A673 (cell line): Measurements from ENCODE around the gene NLGN1. TPM values are rescaled to one million over a fixed set of nuclear protein-coding genes. Genes with fewer than 3 reads are reported as not detected.
A peak's percentile ranks its signal among the peaks of the same experiment; 100 is the strongest.

Experiments
- BruUV-seq: library from RNA; stranded (reverse); fragments of 400-500 nt; replicated peaks from 2 replicates; lab custom pipeline; 2021; lab: Mats Ljungman, UMichigan
- CTCF ChIA-PET: fragments of 300-600 bp; sonication (Branson Sonifier 250); formaldehyde crosslinking; loops from one replicate; lab custom pipeline; 2022; ENCODE audit warnings: antibody characterized with exemption; lab: Charles Lee
- POLR2A ChIA-PET: fragments of 300-600 bp; sonication (Branson Sonifier 250); formaldehyde crosslinking; loops from one replicate; lab custom pipeline; 2022; ENCODE audit warnings: antibody characterized with exemption; ENCODE audit not compliant: low non-redundant PET; lab: Charles Lee
- DNase-seq: peaks from one replicate; pipeline ENCODE4 v3.0.0-alpha.2; 2015; ENCODE audit warnings: low spot score
- H3K27ac ChIP-seq: fragments of 200-600 bp; sonication (generic); 2 replicates; pipeline ENCODE4 v1.5.1; 2016; ENCODE audit warnings: mixed run types, low read depth, mild to moderate bottlenecking, mixed read lengths, antibody characterized with exemption, low read length; ENCODE audit not compliant: poor library complexity, severe bottlenecking
- H3K27me3 ChIP-seq: fragments of 200-600 bp; sonication (generic); replicated peaks from 2 replicates; pipeline ENCODE4 v1.6.1; 2017; ENCODE audit warnings: mixed run types, low read depth, mild to moderate bottlenecking, mixed read lengths, antibody characterized with exemption, low read length; ENCODE audit not compliant: insufficient read depth, poor library complexity
- H3K36me3 ChIP-seq: fragments of 200-600 bp; sonication (generic); 2 replicates; pipeline ENCODE4 v1.6.1; 2016; ENCODE audit warnings: mixed run types, mild to moderate bottlenecking, mixed read lengths, antibody characterized with exemption, low read length; ENCODE audit not compliant: insufficient read depth, poor library complexity, severe bottlenecking
- H3K4me1 ChIP-seq: fragments of 200-600 bp; sonication (generic); 2 replicates; pipeline ENCODE4 v1.6.1; 2017; ENCODE audit warnings: mixed run types, mild to moderate bottlenecking, mixed read lengths, antibody characterized with exemption, low read length; ENCODE audit not compliant: insufficient read depth, poor library complexity, severe bottlenecking
- H3K4me3 ChIP-seq: fragments of 200-600 bp; sonication (generic); 2 replicates; pipeline ENCODE4 v1.5.1; 2016; ENCODE audit warnings: low read depth, mixed run types, mild to moderate bottlenecking, mixed read lengths, low read length; ENCODE audit not compliant: poor library complexity, severe bottlenecking
- H3K9me3 ChIP-seq: fragments of 200-600 bp; sonication (generic); 2 replicates; pipeline ENCODE4 v1.6.1; 2016; ENCODE audit warnings: mixed run types, low read depth, mild to moderate bottlenecking, mixed read lengths, antibody characterized with exemption, low read length; ENCODE audit not compliant: poor library complexity, severe bottlenecking
- EZH2 ChIP-seq: fragments of 200-600 bp; sonication (generic); IDR thresholded peaks from 2 replicates; pipeline ENCODE4 v1.6.1; 2017; ENCODE audit warnings: borderline replicate concordance, low read depth, mild to moderate bottlenecking, mixed read lengths, antibody characterized with exemption, low read length; ENCODE audit not compliant: poor library complexity, severe bottlenecking
- intact Hi-C: fragments of 100-400 bp; cut with micrococcal nuclease; formaldehyde crosslinking; loops from one replicate; pipeline ENCODE4 v1.10.0; 2022; ENCODE audit not compliant: unreplicated experiment
- total RNA-seq: library from RNA; stranded (reverse); gene quantifications from 2 replicates; pipeline ENCODE4 v1.2.3, GENCODE V29; 2021
- TF ChIP-seq, protein P1 (sequence below): fragments of 300-800, 200-600 bp; sonication (generic); conservative IDR thresholded peaks from 2 replicates; pipeline ENCODE4 v1.5.1; 2017; ENCODE audit warnings: low read depth, mild to moderate bottlenecking, antibody characterized with exemption, low read length, moderate library complexity, mixed read lengths

The NLGN1 gene
- total RNA-seq, 1 experiment from 2014 or later, result 0.39 TPM

DNA sequence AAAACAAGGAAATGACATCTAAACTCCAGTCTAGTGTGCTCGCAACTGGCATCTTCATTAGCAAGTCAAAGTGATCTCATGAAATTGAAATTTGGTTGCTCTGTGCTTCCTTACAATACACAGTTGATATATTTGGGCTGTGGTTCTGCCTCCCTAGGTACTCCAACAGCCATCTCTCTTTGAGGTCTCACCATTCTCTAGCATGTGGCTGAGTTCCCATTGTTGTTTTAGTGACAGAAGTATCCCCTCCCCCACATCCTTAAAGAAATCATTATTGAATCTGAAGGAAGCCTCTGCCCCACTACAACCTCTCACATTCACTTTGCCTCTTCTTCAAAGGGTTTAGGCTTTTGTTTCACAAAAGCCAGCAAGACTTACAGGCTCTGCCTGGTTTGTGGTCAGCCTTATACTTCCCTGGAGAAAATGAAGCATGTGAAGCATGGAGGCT, 516.5 kb downstream of the NLGN1 start:
- ChIA-PET POLR2A (no interaction called here), CTCF (no interaction called here)
- Histone ChIP-seq H3K27ac (no peak overlapping the region), H3K27me3 (no peaks in the 10 kb centered on the region), H3K36me3 (no peaks in the 10 kb centered on the region), H3K4me3 (no peak overlapping the region), H3K4me1 (peaks cover 5% of the 10 kb centered on the region), H3K9me3 (no peaks in the 10 kb centered on the region)
- peak; percentile 26 for DNase-seq
- no TSS peak for BruUV-seq
- TF ChIP-seq, protein P1, sequence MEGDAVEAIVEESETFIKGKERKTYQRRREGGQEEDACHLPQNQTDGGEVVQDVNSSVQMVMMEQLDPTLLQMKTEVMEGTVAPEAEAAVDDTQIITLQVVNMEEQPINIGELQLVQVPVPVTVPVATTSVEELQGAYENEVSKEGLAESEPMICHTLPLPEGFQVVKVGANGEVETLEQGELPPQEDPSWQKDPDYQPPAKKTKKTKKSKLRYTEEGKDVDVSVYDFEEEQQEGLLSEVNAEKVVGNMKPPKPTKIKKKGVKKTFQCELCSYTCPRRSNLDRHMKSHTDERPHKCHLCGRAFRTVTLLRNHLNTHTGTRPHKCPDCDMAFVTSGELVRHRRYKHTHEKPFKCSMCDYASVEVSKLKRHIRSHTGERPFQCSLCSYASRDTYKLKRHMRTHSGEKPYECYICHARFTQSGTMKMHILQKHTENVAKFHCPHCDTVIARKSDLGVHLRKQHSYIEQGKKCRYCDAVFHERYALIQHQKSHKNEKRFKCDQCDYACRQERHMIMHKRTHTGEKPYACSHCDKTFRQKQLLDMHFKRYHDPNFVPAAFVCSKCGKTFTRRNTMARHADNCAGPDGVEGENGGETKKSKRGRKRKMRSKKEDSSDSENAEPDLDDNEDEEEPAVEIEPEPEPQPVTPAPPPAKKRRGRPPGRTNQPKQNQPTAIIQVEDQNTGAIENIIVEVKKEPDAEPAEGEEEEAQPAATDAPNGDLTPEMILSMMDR, result no peak
- no peak for TF ChIP-seq EZH2
- intact Hi-C loops, result no loop called here

DNA sequence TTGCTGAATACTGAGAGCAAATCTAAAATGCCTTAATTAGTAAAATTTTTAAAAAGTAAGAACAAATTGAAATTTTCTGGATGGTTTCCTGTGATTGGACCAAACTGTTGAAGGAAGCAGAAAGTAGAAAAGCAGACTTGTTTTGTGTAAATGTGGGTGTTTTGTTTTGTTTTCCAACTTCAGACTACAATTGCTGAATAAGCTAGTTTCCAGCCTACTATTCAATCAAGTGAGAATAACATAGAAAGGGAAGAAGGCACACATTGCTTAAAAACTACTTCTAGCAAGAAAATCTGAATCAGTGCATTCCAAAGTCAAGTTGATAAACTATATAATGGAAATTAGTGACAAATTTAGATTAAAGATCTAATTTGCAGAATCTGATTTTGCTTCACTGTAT, 519.3 kb downstream of the NLGN1 start:
- ChIA-PET CTCF (no interaction called here), POLR2A (no interaction called here)
- no peak for TF ChIP-seq EZH2
- TF ChIP-seq, protein P1, result no peak
- Histone ChIP-seq H3K4me3 (no peak overlapping the region), H3K27ac (no peak overlapping the region), H3K4me1 (peaks cover 5% of the 10 kb centered on the region), H3K9me3 (no peaks in the 10 kb centered on the region), H3K27me3 (no peaks in the 10 kb centered on the region), H3K36me3 (no peaks in the 10 kb centered on the region)
- no peak for DNase-seq
- BruUV-seq, result no TSS peak
- intact Hi-C loops, result no loop called here

DNA sequence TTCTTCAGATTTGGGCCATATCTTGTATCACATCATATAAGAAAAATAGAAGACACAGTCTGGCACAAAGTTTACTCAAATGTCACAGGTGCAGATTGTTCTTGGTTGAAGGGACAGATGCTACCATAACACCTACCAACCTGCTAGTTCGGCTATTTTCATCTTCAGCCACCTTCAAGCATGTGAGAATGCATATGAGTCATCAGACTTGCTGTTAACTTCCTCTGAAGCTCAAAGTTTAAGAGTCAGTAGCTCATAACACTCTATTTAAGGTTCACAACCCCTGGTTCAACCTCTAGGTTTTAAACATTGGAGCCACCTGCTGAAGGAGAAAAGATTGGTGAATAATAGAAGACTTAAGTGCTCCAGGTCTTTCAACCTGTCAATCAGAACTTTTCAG, 522.8 kb downstream of the NLGN1 start:
- no peak for DNase-seq
- Histone ChIP-seq H3K27me3 (no peaks in the 10 kb centered on the region), H3K4me3 (no peak overlapping the region), H3K9me3 (no peaks in the 10 kb centered on the region), H3K36me3 (no peaks in the 10 kb centered on the region), H3K27ac (no peak overlapping the region), H3K4me1 (no peaks in the 10 kb centered on the region)
- no TSS peak for BruUV-seq
- intact Hi-C loops, result no loop called here
- ChIA-PET CTCF (no interaction called here), POLR2A (no interaction called here)
- no peak for TF ChIP-seq EZH2
- TF ChIP-seq, protein P1, result no peak
